GM23338 (cell line): ENCODE results near the gene MTFR1L. TPM values are rescaled to one million over a fixed set of nuclear protein-coding genes. Genes with fewer than 3 reads are reported as not detected.
A peak's percentile ranks its signal among the peaks of the same experiment; 100 is the strongest.

ENCODE experiments used
- ATAC-seq: fragments of 200-7000 bp; cut with Tn5 transposase; 3 replicates; pipeline ENCODE4 v1.9.1; 2020
- DNase-seq: peaks from one replicate; pipeline ENCODE4 v3.0.0-alpha.2; 2015; ENCODE audit warnings: low spot score
- H2AFZ ChIP-seq: fragments of 200-600 bp; sonication (generic); 2 replicates; pipeline ENCODE4 v1.8.0; 2016; ENCODE audit warnings: antibody characterized with exemption, mild to moderate bottlenecking, moderate library complexity
- H3F3A ChIP-seq: fragments of 200-600 bp; sonication (generic); replicated peaks from 2 replicates; pipeline ENCODE4 v1.8.0; 2017; ENCODE audit warnings: antibody characterized with exemption, mixed run types, low read depth
- H3K27ac ChIP-seq: fragments of 200-600 bp; sonication (generic); 2 replicates; pipeline ENCODE4 v1.6.1; 2016; ENCODE audit warnings: low read depth
- H3K27me3 ChIP-seq: fragments of 200-600 bp; sonication (generic); 2 replicates; pipeline ENCODE4 v1.8.0; 2016; ENCODE audit warnings: mild to moderate bottlenecking, mixed run types, moderate library complexity; ENCODE audit not compliant: insufficient read depth
- H3K36me3 ChIP-seq: fragments of 200-600 bp; sonication (generic); 2 replicates; pipeline ENCODE4 v1.8.0; 2016; ENCODE audit warnings: mild to moderate bottlenecking; ENCODE audit not compliant: insufficient read depth
- H3K4me1 ChIP-seq: fragments of 200-600 bp; sonication (generic); 2 replicates; pipeline ENCODE4 v1.8.0; 2016; ENCODE audit warnings: mild to moderate bottlenecking, moderate library complexity; ENCODE audit not compliant: insufficient read depth
- H3K4me2 ChIP-seq: fragments of 200-600 bp; sonication (generic); 2 replicates; pipeline ENCODE4 v1.7.1; 2017; ENCODE audit warnings: mixed run types
- H3K4me3 ChIP-seq: fragments of 200-600 bp; sonication (generic); 2 replicates; pipeline ENCODE4 v1.6.1; 2016; ENCODE audit warnings: mixed run types
- H3K79me2 ChIP-seq: fragments of 200-600 bp; sonication (generic); replicated peaks from 2 replicates; pipeline ENCODE4 v1.8.0; 2017; ENCODE audit warnings: mild to moderate bottlenecking; ENCODE audit not compliant: insufficient read depth
- H3K9me2 ChIP-seq: fragments of 200-600 bp; sonication (generic); 2 replicates; pipeline ENCODE4 v1.8.0; 2017; ENCODE audit not compliant: insufficient read depth
- H4K20me1 ChIP-seq: fragments of 200-600 bp; sonication (generic); replicated peaks from 2 replicates; pipeline ENCODE4 v1.8.0; 2017; ENCODE audit warnings: mild to moderate bottlenecking; ENCODE audit not compliant: insufficient read depth
- H3K27ac Mint-ChIP-seq: 2 replicates; pipeline ENCODE4 v1.8.0; 2020; ENCODE audit warnings: inconsistent platforms, mild to moderate bottlenecking, moderate library complexity, mixed read lengths
- H3K27me3 Mint-ChIP-seq: 3 replicates; pipeline ENCODE4 v1.8.0; 2022; ENCODE audit warnings: low read depth, mild to moderate bottlenecking, moderate library complexity, mixed read lengths, inconsistent platforms; ENCODE audit not compliant: insufficient read depth, poor library complexity
- H3K36me3 Mint-ChIP-seq: 3 replicates; pipeline ENCODE4 v1.8.0; 2021; ENCODE audit warnings: low read depth, mild to moderate bottlenecking, inconsistent platforms, moderate library complexity, mixed read lengths
- H3K4me1 Mint-ChIP-seq: 3 replicates; pipeline ENCODE4 v1.8.0; 2020; ENCODE audit warnings: mild to moderate bottlenecking, inconsistent platforms, mixed read lengths
- H3K4me3 Mint-ChIP-seq: 3 replicates; pipeline ENCODE4 v1.8.0; 2021; ENCODE audit warnings: moderate library complexity, mild to moderate bottlenecking, inconsistent platforms, mixed read lengths
- H3K9me3 Mint-ChIP-seq: 3 replicates; pipeline ENCODE4 v1.8.0; 2020; ENCODE audit warnings: moderate library complexity, mild to moderate bottlenecking, inconsistent platforms, mixed read lengths
- CREB1 ChIP-seq: fragments of 250-450 bp; sonication (Bioruptor Pico); IDR thresholded peaks from 2 replicates; pipeline ENCODE4 v1.5.0; 2020; ENCODE audit warnings: low read depth, mild to moderate bottlenecking, moderate library complexity
- EZH2 ChIP-seq: fragments of 200-600 bp; sonication (generic); IDR thresholded peaks from one replicate; pipeline ENCODE4 v1.8.0; 2017; ENCODE audit warnings: antibody characterized with exemption, mild to moderate bottlenecking, low read depth; ENCODE audit not compliant: unreplicated experiment
- JUNB ChIP-seq: IDR thresholded peaks from one replicate; pipeline ENCODE4 v1.6.1; 2016; ENCODE audit warnings: antibody characterized with exemption; ENCODE audit not compliant: unreplicated experiment
- NANOG ChIP-seq: IDR thresholded peaks from 2 replicates; pipeline ENCODE4 v1.6.1; 2016; ENCODE audit warnings: antibody characterized with exemption, borderline replicate concordance
- REST ChIP-seq: IDR thresholded peaks from one replicate; pipeline ENCODE4 v1.6.1; 2018; ENCODE audit warnings: antibody characterized with exemption; ENCODE audit not compliant: unreplicated experiment
- STAT1 ChIP-seq: IDR thresholded peaks from one replicate; pipeline ENCODE4 v1.6.1; 2016; ENCODE audit warnings: antibody characterized with exemption; ENCODE audit not compliant: unreplicated experiment
- ZNF114 ChIP-seq: fragments of 250-450 bp; sonication (Bioruptor Pico); IDR thresholded peaks from 2 replicates; pipeline ENCODE4 v1.5.0; 2020; ENCODE audit warnings: mild to moderate bottlenecking, moderate library complexity
- ZNF462 ChIP-seq: fragments of 250-450 bp; sonication (Bioruptor Pico); IDR thresholded peaks from 2 replicates; pipeline ENCODE4 v1.5.0; 2020; ENCODE audit warnings: mild to moderate bottlenecking, moderate library complexity
- polyA plus RNA-seq: library from polyadenylated mRNA; unstranded; fragments of >200 nt; fragmentation: Nextera tagmentation; extraction: Ambion mirVana; gene quantifications from 2 replicates; pipeline ENCODE4 v1.2.1, GENCODE V29; 2016
- total RNA-seq: library from RNA; depleted of rRNA; stranded (reverse); fragments of >200 nt; shearing (Covaris generic); gene quantifications from 2 replicates; pipeline ENCODE4 v1.2.3, GENCODE V29; 2014

The MTFR1L gene
- total and polyA plus RNA-seq, 2 experiments from 2014 or later, result 14.8 to 22.7 TPM

- H3K27ac Mint-ChIP-seq, result no peak overlapping the region
- TF ChIP-seq STAT1 (no peak), EZH2 (no peak), REST (no peak), NANOG (no peak), JUNB (no peak), CREB1 (CRISPR knock-in tag) (no peak), ZNF114 (CRISPR knock-in tag) (no peak), ZNF462 (CRISPR knock-in tag) (no peak)
Observed at GRCh38 chr1:25798666-25799351, 20.9 kb upstream of the MTFR1L start.

More at GRCh38 chr1:25798666-25799351, 20.9 kb upstream of the MTFR1L start:
- H3F3A ChIP-seq, result peaks cover 8% of the 10 kb centered on the region; the same call in 1 of the 2 replicates
- no peaks in the 10 kb centered on the region for H3K27me3 ChIP-seq
- DNase-seq (no peak), ATAC-seq (no peak)
- Mint-ChIP-seq H3K27me3 (peaks cover 18% of the 10 kb centered on the region), H3K9me3 (no peaks in the 10 kb centered on the region), H3K36me3 (peaks cover 6% of the 10 kb centered on the region; the same call in 1 of the 3 replicates), H3K4me1 (peaks cover 34% of the 10 kb centered on the region), H3K4me3 (peak overlapping the region; percentile 66; the same call in 2 of the 3 replicates)
- no peak overlapping the region for H3K4me3 ChIP-seq
- H2AFZ ChIP-seq, result peak overlapping the region; percentile 98; the same call in 1 of the 2 replicates
- no peaks in the 10 kb centered on the region for H3K9me2 ChIP-seq
- no peak overlapping the region for H3K4me2 ChIP-seq
- 0 out of 2 replicates have a peak, but pooled peaks cover 7% of the 10 kb centered on the region for H3K79me2 ChIP-seq
- H3K27ac ChIP-seq, result no peak overlapping the region
- peaks cover 3% of the 10 kb centered on the region; the same call in 1 of the 2 replicates for H4K20me1 ChIP-seq
- H3K36me3 ChIP-seq, result no peaks in the 10 kb centered on the region
- H3K4me1 ChIP-seq, result peaks cover 5% of the 10 kb centered on the region
